ENCODE measurements around the gene TMSB10. TPM values are rescaled to one million over a fixed set of nuclear protein-coding genes. Genes with fewer than 3 reads are reported as not detected.

TMSB10 gene
- total RNA-seq, result 13,041 and 14,443 TPM in 2 replicates

GRCh38 chr2:84905181-84906107 is at the start of gene TMSB10:
Gene TMSB10 (plus strand): TSS chr2:84905656.

GRCh38 chr2:84880645-84881521 is 24.6 kb upstream of the TMSB10 start, which contains the start of gene TRABD2A:
Gene TRABD2A (minus strand): TSS chr2:84881084. CDS start chr2:84881039, 45 bp downstream.

Other genes starting within 250 kb of the TMSB10 start
- gene TRABD2A, start 24.6 kb upstream of the TMSB10 start, total RNA-seq, result 0.37 and 0.66 TPM in 2 replicates
- gene KCMF1, start 65.5 kb downstream of the TMSB10 start, total RNA-seq, result 56.1 and 58.8 TPM in 2 replicates
- 2.0 and 4.6 TPM in 2 replicates for gene TCF7L1, start 227.7 kb downstream of the TMSB10 start, total RNA-seq

Data from aortic smooth muscle cell (primary cell).